ENCODE data around the gene SMARCD3.

SMARCD3 gene

DNA sequence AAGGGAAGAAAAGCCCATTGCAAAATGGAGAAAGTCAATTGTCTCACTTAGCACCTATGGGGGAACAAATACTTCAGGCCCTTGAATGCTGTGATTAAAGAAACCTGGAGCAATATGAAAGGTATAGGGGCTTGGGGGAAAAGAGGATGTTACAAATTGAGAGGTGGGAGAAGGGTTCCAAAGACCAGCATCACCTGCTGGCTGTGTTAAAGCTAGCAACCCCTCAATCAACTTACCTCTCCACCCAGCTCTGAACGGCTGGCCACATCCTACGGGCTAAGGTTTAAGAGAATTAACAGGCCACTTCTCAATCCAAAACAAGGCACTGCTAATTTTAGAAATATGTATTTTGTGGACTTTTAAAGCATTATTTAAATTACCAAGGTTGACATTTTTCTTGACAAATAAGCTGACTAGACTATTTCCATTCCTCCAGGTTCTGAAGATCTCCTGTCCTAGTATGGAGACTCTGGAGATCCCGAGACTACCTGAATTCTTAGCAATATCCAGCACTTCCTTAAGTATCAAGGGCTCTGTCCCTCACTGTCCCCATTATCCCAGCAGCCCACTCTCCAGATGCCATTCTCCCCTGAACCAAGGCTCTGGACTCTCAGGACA, 37.2 kb downstream of the SMARCD3 start:
- Histone ChIP-seq H3K9me3 (replicated peaks; ENCODE audit: low read length) (no peaks in the 10 kb centered on the region), H3K4me2 (ENCODE audit: low read length) (no peak overlapping the region), H3K9ac (ENCODE audit: low read depth, low read length) (no peak overlapping the region), H3K4me3 (ENCODE audit: low read length) (no peak overlapping the region), H3K27me3 (ENCODE audit: control insufficient read depth, insufficient read depth, low read length) (peaks cover 17% of the 10 kb centered on the region), H3K36me3 (ENCODE audit: insufficient read depth, low read length) (peaks cover 33% of the 10 kb centered on the region), H3K4me1 (ENCODE audit: control insufficient read depth, insufficient read depth, low read length) (no peaks in the 10 kb centered on the region)

DNA sequence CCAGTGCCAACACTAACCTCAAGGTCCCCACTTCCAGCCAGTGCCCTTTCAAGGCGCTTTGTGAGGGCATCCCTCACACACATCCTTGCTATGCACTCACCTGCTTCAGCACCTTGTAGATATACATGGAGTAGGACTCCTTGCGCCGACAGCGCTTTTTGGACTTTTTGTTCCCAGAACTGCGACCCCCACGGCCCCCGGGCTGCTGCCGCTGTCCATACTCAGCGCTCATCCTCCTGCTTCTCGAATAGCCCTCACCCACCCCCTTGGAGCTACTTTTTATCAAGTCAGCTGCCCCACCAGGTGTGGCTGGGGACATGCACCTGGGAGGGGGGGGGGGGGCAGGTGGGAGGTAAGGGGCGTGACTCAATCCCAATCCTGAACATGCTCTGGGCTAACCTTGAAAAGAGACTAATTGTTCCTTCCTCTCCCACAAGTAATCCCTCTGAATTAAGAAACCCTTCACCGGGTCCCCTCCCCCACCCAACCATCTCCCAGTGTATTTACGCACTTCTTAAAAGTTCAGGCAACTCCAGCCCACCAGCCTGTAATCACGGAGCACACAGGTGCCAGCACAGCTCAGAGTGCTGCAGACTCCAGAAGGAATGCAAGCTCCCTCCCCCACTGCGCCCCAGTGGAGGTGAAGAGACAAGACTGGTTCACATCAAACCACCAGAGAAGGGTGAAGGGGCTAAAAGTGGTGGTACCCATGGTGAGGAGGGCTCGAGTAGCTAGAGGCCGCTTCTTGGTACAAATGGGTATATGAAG, 38.2 kb downstream of the SMARCD3 start, which contains the start of gene H2BK1:
TSS of gene H2BK1 (minus strand) at position 402 of the 768 bp plus-strand sequence. CDS start at position 232, 170 bp downstream.
- Histone ChIP-seq H3K9ac (ENCODE audit: low read depth, low read length) (no peak within 1 kb of the TSS), H3K4me2 (ENCODE audit: low read length) (no peak within 1 kb of the TSS), H3K27me3 (ENCODE audit: control insufficient read depth, insufficient read depth, low read length) (peaks cover 27% of the 10 kb centered on the region), H3K4me3 (ENCODE audit: low read length) (no peak within 1 kb of the TSS), H3K36me3 (ENCODE audit: insufficient read depth, low read length) (peaks cover 24% of the 10 kb centered on the region), H3K4me1 (ENCODE audit: control insufficient read depth, insufficient read depth, low read length) (no peaks in the 10 kb centered on the region), H3K9me3 (replicated peaks; ENCODE audit: low read length) (no peaks in the 10 kb centered on the region)

DNA sequence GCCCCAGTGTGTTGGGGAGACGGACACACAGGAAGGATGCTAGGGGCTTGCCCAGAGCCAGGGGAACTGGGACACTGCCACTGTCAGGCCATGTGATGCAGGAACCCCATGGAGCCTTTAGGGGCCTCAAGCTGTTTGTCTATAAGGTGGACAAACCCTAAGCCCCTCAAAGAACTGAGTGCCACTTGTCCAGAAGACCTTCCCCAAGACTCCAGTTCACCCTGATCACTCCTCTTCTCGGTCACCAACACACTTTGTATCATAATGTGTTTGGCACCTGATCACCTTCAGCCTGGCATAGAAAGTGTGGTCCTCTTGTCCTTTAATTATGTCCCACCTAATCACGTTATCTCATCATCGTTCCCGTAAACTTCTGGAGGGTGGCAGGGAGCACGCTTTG, 38.9 kb downstream of the SMARCD3 start:
- Histone ChIP-seq H3K9ac (ENCODE audit: low read depth, low read length) (no peak overlapping the region), H3K4me1 (ENCODE audit: control insufficient read depth, insufficient read depth, low read length) (no peaks in the 10 kb centered on the region)

DNA sequence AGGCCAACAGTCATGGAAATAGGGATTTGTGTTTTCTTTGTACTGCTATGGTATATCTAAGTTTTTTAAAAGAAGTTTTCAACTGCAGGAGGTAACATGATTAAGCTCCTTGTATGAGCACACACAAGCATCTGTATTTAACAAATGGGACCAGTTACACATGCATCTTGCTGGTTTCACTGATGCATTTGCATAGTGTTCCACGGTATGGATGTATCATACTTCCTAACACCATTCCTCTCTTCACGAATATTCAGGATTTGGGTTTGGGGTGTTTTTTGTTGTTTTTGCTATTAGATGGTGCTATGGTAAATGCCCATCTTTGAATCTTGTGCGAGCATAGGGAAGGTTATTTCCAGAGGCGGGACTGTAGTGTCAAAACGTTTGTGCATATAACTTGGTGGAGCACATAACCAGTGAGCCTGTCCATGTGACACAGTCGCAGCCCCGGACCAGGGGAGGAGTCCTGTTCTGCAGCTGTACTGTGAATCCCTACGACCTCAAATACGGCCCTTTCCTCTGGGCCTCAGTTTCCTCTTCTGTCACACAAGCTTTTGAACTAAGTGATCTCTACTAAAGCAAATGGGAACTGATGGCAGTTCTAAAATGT, 40.1 kb downstream of the SMARCD3 start:
- H3K36me3 ChIP-seq (ENCODE audit: insufficient read depth, low read length), result peaks cover 6% of the 10 kb centered on the region
- no peak overlapping the region for H3K4me3 ChIP-seq (ENCODE audit: low read length)
- H3K4me1 ChIP-seq (ENCODE audit: control insufficient read depth, insufficient read depth, low read length), result no peaks in the 10 kb centered on the region
- H3K9ac ChIP-seq (ENCODE audit: low read depth, low read length), result no peak overlapping the region
- H3K9me3 ChIP-seq (replicated peaks; ENCODE audit: low read length), result no peaks in the 10 kb centered on the region
- H3K4me2 ChIP-seq (ENCODE audit: low read length), result no peak overlapping the region
- peaks cover 46% of the 10 kb centered on the region for H3K27me3 ChIP-seq (ENCODE audit: control insufficient read depth, insufficient read depth, low read length)

More for the DNA sequence above, 38.9 kb downstream of the SMARCD3 start:
- Histone ChIP-seq H3K9me3 (replicated peaks; ENCODE audit: low read length) (no peaks in the 10 kb centered on the region), H3K4me2 (ENCODE audit: low read length) (no peak overlapping the region), H3K4me3 (ENCODE audit: low read length) (no peak overlapping the region), H3K36me3 (ENCODE audit: insufficient read depth, low read length) (peaks cover 18% of the 10 kb centered on the region), H3K27me3 (ENCODE audit: control insufficient read depth, insufficient read depth, low read length) (peaks cover 34% of the 10 kb centered on the region)

- Histone ChIP-seq H3K9me3 (replicated peaks; ENCODE audit: low read length) (no peaks in the 10 kb centered on the region), H3K4me3 (ENCODE audit: low read length) (no peak overlapping the region), H3K9ac (ENCODE audit: low read depth, low read length) (no peak overlapping the region), H3K4me2 (ENCODE audit: low read length) (no peak overlapping the region), H3K4me1 (ENCODE audit: control insufficient read depth, insufficient read depth, low read length) (no peaks in the 10 kb centered on the region), H3K27me3 (ENCODE audit: control insufficient read depth, insufficient read depth, low read length) (peaks cover 51% of the 10 kb centered on the region), H3K36me3 (ENCODE audit: insufficient read depth, low read length) (peaks cover under 1% of the 10 kb centered on the region)
These were observed 40.7 kb downstream of the SMARCD3 start for GRCh38 chr7:151207804-151208203.

GRCh38 chr7:151207315-151207714, 41.2 kb downstream of the SMARCD3 start:
- Histone ChIP-seq H3K4me3 (ENCODE audit: low read length) (no peak overlapping the region), H3K36me3 (ENCODE audit: insufficient read depth, low read length) (no peaks in the 10 kb centered on the region)

GRCh38 chr7:151206914-151207313, 41.6 kb downstream of the SMARCD3 start:
- no peak overlapping the region for H3K4me3 ChIP-seq (ENCODE audit: low read length)
- H3K27me3 ChIP-seq (ENCODE audit: control insufficient read depth, insufficient read depth, low read length), result peaks cover 60% of the 10 kb centered on the region
- no peak overlapping the region for H3K9ac ChIP-seq (ENCODE audit: low read depth, low read length)

More at GRCh38 chr7:151207315-151207714, 41.2 kb downstream of the SMARCD3 start:
- Histone ChIP-seq H3K9me3 (replicated peaks; ENCODE audit: low read length) (no peaks in the 10 kb centered on the region), H3K4me2 (ENCODE audit: low read length) (no peak overlapping the region), H3K27me3 (ENCODE audit: control insufficient read depth, insufficient read depth, low read length) (peaks cover 56% of the 10 kb centered on the region), H3K9ac (ENCODE audit: low read depth, low read length) (no peak overlapping the region), H3K4me1 (ENCODE audit: control insufficient read depth, insufficient read depth, low read length) (no peaks in the 10 kb centered on the region)

GRCh38 chr7:151205730-151206129, 42.8 kb downstream of the SMARCD3 start:
- H3K36me3 ChIP-seq (ENCODE audit: insufficient read depth, low read length), result no peaks in the 10 kb centered on the region
- H3K4me1 ChIP-seq (ENCODE audit: control insufficient read depth, insufficient read depth, low read length), result no peaks in the 10 kb centered on the region
- H3K4me2 ChIP-seq (ENCODE audit: low read length), result no peak overlapping the region
- H3K9me3 ChIP-seq (replicated peaks; ENCODE audit: low read length), result no peaks in the 10 kb centered on the region
- peaks cover 72% of the 10 kb centered on the region for H3K27me3 ChIP-seq (ENCODE audit: control insufficient read depth, insufficient read depth, low read length)
- no peak overlapping the region for H3K4me3 ChIP-seq (ENCODE audit: low read length)
- no peak overlapping the region for H3K9ac ChIP-seq (ENCODE audit: low read depth, low read length)

More at GRCh38 chr7:151206914-151207313, 41.6 kb downstream of the SMARCD3 start:
- Histone ChIP-seq H3K9me3 (replicated peaks; ENCODE audit: low read length) (no peaks in the 10 kb centered on the region), H3K36me3 (ENCODE audit: insufficient read depth, low read length) (no peaks in the 10 kb centered on the region), H3K4me2 (ENCODE audit: low read length) (no peak overlapping the region), H3K4me1 (ENCODE audit: control insufficient read depth, insufficient read depth, low read length) (no peaks in the 10 kb centered on the region)

- peaks cover 84% of the 10 kb centered on the region for H3K27me3 ChIP-seq (ENCODE audit: control insufficient read depth, insufficient read depth, low read length)
- no peak overlapping the region for H3K9ac ChIP-seq (ENCODE audit: low read depth, low read length)
- no peaks in the 10 kb centered on the region for H3K9me3 ChIP-seq (replicated peaks; ENCODE audit: low read length)
- H3K4me3 ChIP-seq (ENCODE audit: low read length), result no peak overlapping the region
- no peaks in the 10 kb centered on the region for H3K36me3 ChIP-seq (ENCODE audit: insufficient read depth, low read length)
- no peaks in the 10 kb centered on the region for H3K4me1 ChIP-seq (ENCODE audit: control insufficient read depth, insufficient read depth, low read length)
- no peak overlapping the region for H3K4me2 ChIP-seq (ENCODE audit: low read length)
These were observed 44.0 kb downstream of the SMARCD3 start for GRCh38 chr7:151204383-151205032.

- H3K9ac ChIP-seq (ENCODE audit: low read depth, low read length), result no peak overlapping the region
- peaks cover 91% of the 10 kb centered on the region for H3K27me3 ChIP-seq (ENCODE audit: control insufficient read depth, insufficient read depth, low read length)
- no peak overlapping the region for H3K4me2 ChIP-seq (ENCODE audit: low read length)
These were observed 45.7 kb downstream of the SMARCD3 start for GRCh38 chr7:151202836-151203235.

DNA sequence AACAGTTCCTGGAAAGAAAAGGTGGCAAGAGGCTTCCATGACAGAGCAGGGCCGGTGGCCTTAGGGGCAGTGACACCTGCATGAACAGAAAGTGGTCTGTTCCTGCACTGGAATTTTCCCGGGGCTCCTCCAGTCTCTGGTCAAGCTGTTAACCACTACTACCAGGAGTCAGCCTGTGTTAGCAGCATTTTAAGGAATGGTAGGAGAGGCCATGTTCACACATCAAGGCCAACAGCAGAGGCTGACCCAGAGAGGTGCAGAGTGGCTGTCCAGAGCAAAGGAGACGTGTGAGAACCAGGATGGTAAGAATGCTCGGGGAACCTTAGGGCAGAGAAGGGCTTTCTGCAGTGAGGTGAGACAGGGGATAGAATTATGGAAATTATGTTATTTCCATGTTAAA, 46.7 kb downstream of the SMARCD3 start:
- no peaks in the 10 kb centered on the region for H3K36me3 ChIP-seq (ENCODE audit: insufficient read depth, low read length)
- peaks cover 92% of the 10 kb centered on the region for H3K27me3 ChIP-seq (ENCODE audit: control insufficient read depth, insufficient read depth, low read length)
- H3K4me2 ChIP-seq (ENCODE audit: low read length), result no peak overlapping the region
- no peaks in the 10 kb centered on the region for H3K9me3 ChIP-seq (replicated peaks; ENCODE audit: low read length)
- no peak overlapping the region for H3K4me3 ChIP-seq (ENCODE audit: low read length)
- H3K4me1 ChIP-seq (ENCODE audit: control insufficient read depth, insufficient read depth, low read length), result no peaks in the 10 kb centered on the region
- H3K9ac ChIP-seq (ENCODE audit: low read depth, low read length), result no peak overlapping the region

More at GRCh38 chr7:151202836-151203235, 45.7 kb downstream of the SMARCD3 start:
- no peak overlapping the region for H3K4me3 ChIP-seq (ENCODE audit: low read length)
- no peaks in the 10 kb centered on the region for H3K9me3 ChIP-seq (replicated peaks; ENCODE audit: low read length)
- H3K36me3 ChIP-seq (ENCODE audit: insufficient read depth, low read length), result no peaks in the 10 kb centered on the region
- no peaks in the 10 kb centered on the region for H3K4me1 ChIP-seq (ENCODE audit: control insufficient read depth, insufficient read depth, low read length)

Measured in skeletal muscle satellite cell (primary cell).